ENCODE measurements around the gene GORASP2.

DNA sequence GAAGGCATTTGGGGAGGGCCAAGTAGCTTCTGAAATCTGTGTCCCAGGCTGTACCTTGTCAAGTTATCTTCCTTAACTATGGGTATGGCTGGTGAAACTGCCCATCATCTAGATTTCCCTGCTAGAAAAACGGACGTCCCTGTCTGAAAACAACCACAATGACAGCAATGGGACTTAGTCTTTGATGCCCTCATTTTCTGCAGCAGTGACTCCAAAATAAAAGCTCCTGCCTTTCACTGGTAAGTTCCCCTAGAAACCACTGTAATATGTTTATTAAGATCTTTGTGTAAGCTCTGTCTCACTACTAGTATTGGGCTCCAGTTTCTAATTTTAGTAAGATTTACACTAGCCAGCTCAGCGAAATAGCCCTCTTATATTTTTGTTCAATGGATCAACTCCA, 47.2 kb upstream of the GORASP2 start:
- TF ChIP-seq, protein P1, sequence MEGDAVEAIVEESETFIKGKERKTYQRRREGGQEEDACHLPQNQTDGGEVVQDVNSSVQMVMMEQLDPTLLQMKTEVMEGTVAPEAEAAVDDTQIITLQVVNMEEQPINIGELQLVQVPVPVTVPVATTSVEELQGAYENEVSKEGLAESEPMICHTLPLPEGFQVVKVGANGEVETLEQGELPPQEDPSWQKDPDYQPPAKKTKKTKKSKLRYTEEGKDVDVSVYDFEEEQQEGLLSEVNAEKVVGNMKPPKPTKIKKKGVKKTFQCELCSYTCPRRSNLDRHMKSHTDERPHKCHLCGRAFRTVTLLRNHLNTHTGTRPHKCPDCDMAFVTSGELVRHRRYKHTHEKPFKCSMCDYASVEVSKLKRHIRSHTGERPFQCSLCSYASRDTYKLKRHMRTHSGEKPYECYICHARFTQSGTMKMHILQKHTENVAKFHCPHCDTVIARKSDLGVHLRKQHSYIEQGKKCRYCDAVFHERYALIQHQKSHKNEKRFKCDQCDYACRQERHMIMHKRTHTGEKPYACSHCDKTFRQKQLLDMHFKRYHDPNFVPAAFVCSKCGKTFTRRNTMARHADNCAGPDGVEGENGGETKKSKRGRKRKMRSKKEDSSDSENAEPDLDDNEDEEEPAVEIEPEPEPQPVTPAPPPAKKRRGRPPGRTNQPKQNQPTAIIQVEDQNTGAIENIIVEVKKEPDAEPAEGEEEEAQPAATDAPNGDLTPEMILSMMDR (IDR thresholded peaks at IDR 0.05) = no peak
- TF ChIP-seq FOXJ3 (CRISPR knock-in tag; IDR thresholded peaks at IDR 0.05) (no peak), POLR2AphosphoS5 (IDR thresholded peaks at IDR 0.05; ENCODE audit: low read depth, low read length) (no peak), SIN3A (IDR thresholded peaks at IDR 0.05; ENCODE audit: borderline replicate concordance, low read depth, low read length) (no peak), ELF1 (IDR thresholded peaks at IDR 0.05) (no peak), GABPA (IDR thresholded peaks at IDR 0.05; ENCODE audit: low read depth) (no peak), YY1 (IDR thresholded peaks at IDR 0.05; ENCODE audit: low read depth) (no peak), FOXM1 (IDR thresholded peaks at IDR 0.05; ENCODE audit: low read depth) (no peak)
- TF ChIP-seq, protein P2, sequence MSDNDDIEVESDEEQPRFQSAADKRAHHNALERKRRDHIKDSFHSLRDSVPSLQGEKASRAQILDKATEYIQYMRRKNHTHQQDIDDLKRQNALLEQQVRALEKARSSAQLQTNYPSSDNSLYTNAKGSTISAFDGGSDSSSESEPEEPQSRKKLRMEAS (IDR thresholded peaks at IDR 0.05; ENCODE audit: low read depth) = no peak
- TF ChIP-seq, protein P3, sequence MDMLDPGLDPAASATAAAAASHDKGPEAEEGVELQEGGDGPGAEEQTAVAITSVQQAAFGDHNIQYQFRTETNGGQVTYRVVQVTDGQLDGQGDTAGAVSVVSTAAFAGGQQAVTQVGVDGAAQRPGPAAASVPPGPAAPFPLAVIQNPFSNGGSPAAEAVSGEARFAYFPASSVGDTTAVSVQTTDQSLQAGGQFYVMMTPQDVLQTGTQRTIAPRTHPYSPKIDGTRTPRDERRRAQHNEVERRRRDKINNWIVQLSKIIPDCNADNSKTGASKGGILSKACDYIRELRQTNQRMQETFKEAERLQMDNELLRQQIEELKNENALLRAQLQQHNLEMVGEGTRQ (IDR thresholded peaks at IDR 0.05; ENCODE audit: borderline replicate concordance, low read depth, low read length) = no peak
- TF ChIP-seq, protein P4, sequence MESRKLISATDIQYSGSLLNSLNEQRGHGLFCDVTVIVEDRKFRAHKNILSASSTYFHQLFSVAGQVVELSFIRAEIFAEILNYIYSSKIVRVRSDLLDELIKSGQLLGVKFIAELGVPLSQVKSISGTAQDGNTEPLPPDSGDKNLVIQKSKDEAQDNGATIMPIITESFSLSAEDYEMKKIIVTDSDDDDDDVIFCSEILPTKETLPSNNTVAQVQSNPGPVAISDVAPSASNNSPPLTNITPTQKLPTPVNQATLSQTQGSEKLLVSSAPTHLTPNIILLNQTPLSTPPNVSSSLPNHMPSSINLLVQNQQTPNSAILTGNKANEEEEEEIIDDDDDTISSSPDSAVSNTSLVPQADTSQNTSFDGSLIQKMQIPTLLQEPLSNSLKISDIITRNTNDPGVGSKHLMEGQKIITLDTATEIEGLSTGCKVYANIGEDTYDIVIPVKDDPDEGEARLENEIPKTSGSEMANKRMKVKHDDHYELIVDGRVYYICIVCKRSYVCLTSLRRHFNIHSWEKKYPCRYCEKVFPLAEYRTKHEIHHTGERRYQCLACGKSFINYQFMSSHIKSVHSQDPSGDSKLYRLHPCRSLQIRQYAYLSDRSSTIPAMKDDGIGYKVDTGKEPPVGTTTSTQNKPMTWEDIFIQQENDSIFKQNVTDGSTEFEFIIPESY (IDR thresholded peaks at IDR 0.05; ENCODE audit: borderline replicate concordance, low read depth) = no peak
